HCT116 (cell line): ENCODE data around the gene PLCB2. TPM values are rescaled to one million over a fixed set of nuclear protein-coding genes. Genes with fewer than 3 reads are reported as not detected.

Experiments used
- ATAC-seq: fragments of 200-7000 bp; cut with Tn5 transposase; 2 replicates; pipeline ENCODE4 v1.9.1; 2020; ENCODE audit warnings: mild to moderate bottlenecking, moderate library complexity
- BruUV-seq: library from RNA; stranded (reverse); fragments of 400-500 nt; replicated peaks from 2 replicates; lab custom pipeline; 2021; lab: Mats Ljungman, UMichigan
- CTCF ChIA-PET: fragments of 300-600 bp; sonication (Branson Sonifier 250); formaldehyde crosslinking; loops from one replicate; lab custom pipeline; 2021; ENCODE audit warnings: antibody characterized with exemption; lab: Charles Lee
- POLR2A ChIA-PET: fragments of 300-600, 350-600 bp; sonication (Branson Sonifier 250); formaldehyde crosslinking; loops from one replicate; lab custom pipeline; 2021; ENCODE audit warnings: antibody characterized with exemption; lab: Charles Lee
- RAD21 ChIA-PET, 2 experiments: fragments of 300-600 bp; sonication (Branson Sonifier 250); formaldehyde crosslinking; loops; one replicate each; lab custom pipeline; 2023; ENCODE audit warnings: low total read pairs in 2 of 2; ENCODE audit not compliant: uncharacterized antibody in 2 of 2, unreplicated experiment in 2 of 2, low non-redundant PET in 1 of 2; lab: Charles Lee
- DNase-seq: peaks from one replicate; pipeline ENCODE4 v3.0.0-alpha.2; 2010; ENCODE audit warnings: low read depth, low spot score
- H2AFZ ChIP-seq: fragments of 200-600 bp; shearing (Covaris generic), sonication (generic); 2 replicates; pipeline ENCODE4 v1.6.1; 2017; ENCODE audit warnings: low read depth, mixed run types, mixed read lengths, antibody characterized with exemption, low read length; ENCODE audit not compliant: poor library complexity, severe bottlenecking
- H3K27ac ChIP-seq: 2 replicates; pipeline ENCODE4 v1.5.1; 2012; ENCODE audit warnings: low read depth, low read length
- H3K27me3 ChIP-seq: fragments of 200-600 bp; sonication (generic); 2 replicates; pipeline ENCODE4 v1.6.1; 2016; ENCODE audit warnings: mixed run types, low read length, mixed read lengths; ENCODE audit not compliant: insufficient read depth
- H3K36me3 ChIP-seq, 2 experiments: fragments of 200-500 bp in 1 of 2; fragments of 200-600 bp in 1 of 2; sonication (Bioruptor generic) in 1 of 2; sonication (generic) in 1 of 2; 2 replicates each; pipeline versions ENCODE4 v1.5.1 to v1.6.1; 2014 to 2016; ENCODE audit warnings: low read length in 2 of 2, inconsistent platforms in 1 of 2, mixed read lengths in 1 of 2, mixed run types in 1 of 2; ENCODE audit not compliant: insufficient read depth in 2 of 2, control insufficient read depth in 1 of 2
- H3K4me1 ChIP-seq, 2 experiments: fragments of 200-600 bp in 1 of 2; sonication (generic) in 1 of 2; 2 replicates each; pipeline versions ENCODE4 v1.5.1 to v1.6.1; 2012 to 2017; ENCODE audit warnings: low read length in 2 of 2, inconsistent platforms in 1 of 2, mild to moderate bottlenecking in 1 of 2, mixed read lengths in 1 of 2, mixed run types in 1 of 2, moderate library complexity in 1 of 2; ENCODE audit not compliant: insufficient read depth in 2 of 2, control insufficient read depth in 1 of 2
- H3K4me2 ChIP-seq: fragments of 200-600 bp; sonication (generic); 2 replicates; pipeline ENCODE4 v1.6.1; 2017; ENCODE audit warnings: mixed run types, low read length, mixed read lengths
- H3K4me3 ChIP-seq, 2 experiments: fragments of 200-600 bp in 1 of 2; sonication (generic) in 1 of 2; replicated peaks in 1 of 2; 2 replicates each; pipeline ENCODE4 v1.5.1; 2011 to 2016; ENCODE audit warnings: low read length in 2 of 2, control low read depth in 1 of 2, low read depth in 1 of 2, mild to moderate bottlenecking in 1 of 2, mixed read lengths in 1 of 2, mixed run types in 1 of 2
- H3K79me2 ChIP-seq: fragments of 200-600 bp; sonication (generic); 2 replicates; pipeline ENCODE4 v1.6.1; 2017; ENCODE audit warnings: mild to moderate bottlenecking, mixed run types, low read length, moderate library complexity, mixed read lengths; ENCODE audit not compliant: insufficient read depth
- H3K9ac ChIP-seq: fragments of 200-600 bp; sonication (generic); 2 replicates; pipeline ENCODE4 v1.6.1; 2016; ENCODE audit warnings: low read length, mixed read lengths
- H3K9me2 ChIP-seq: fragments of 200-600 bp; sonication (generic), shearing (Covaris generic); 2 replicates; pipeline ENCODE4 v1.6.1; 2017; ENCODE audit warnings: mixed run types, mild to moderate bottlenecking, moderate library complexity; ENCODE audit not compliant: insufficient read depth
- H3K9me3 ChIP-seq, 2 experiments: fragments of 200-500 bp in 1 of 2; fragments of 200-600 bp in 1 of 2; sonication (Bioruptor generic) in 1 of 2; sonication (generic) in 1 of 2; 2 replicates each; pipeline ENCODE4 v1.6.1; 2014 to 2017; ENCODE audit warnings: low read length in 2 of 2, mixed read lengths in 2 of 2, inconsistent platforms in 1 of 2, low read depth in 1 of 2, mild to moderate bottlenecking in 1 of 2, mixed run types in 1 of 2, moderate library complexity in 1 of 2; ENCODE audit not compliant: control insufficient read depth in 1 of 2, insufficient read depth in 1 of 2
- H4K20me1 ChIP-seq: fragments of 200-600 bp; sonication (generic), shearing (Covaris generic); 2 replicates; pipeline ENCODE4 v1.6.1; 2017; ENCODE audit warnings: mixed run types, mild to moderate bottlenecking, moderate library complexity; ENCODE audit not compliant: insufficient read depth
- CEBPB ChIP-seq: IDR thresholded peaks from 2 replicates; pipeline ENCODE4 v1.6.1; 2012; ENCODE audit warnings: low read depth
- ELF1 ChIP-seq: IDR thresholded peaks from 2 replicates; pipeline ENCODE4 v1.6.1; 2012; ENCODE audit warnings: low read depth, borderline replicate concordance
- EZH2 ChIP-seq: fragments of 200-600 bp; sonication (generic); IDR thresholded peaks from 2 replicates; pipeline ENCODE4 v1.6.1; 2017; ENCODE audit warnings: antibody characterized with exemption, mixed run types
- EZH2phosphoT487 ChIP-seq: fragments of 200-600 bp; IDR thresholded peaks from 2 replicates; pipeline ENCODE4 v1.6.1; 2018; ENCODE audit warnings: antibody characterized with exemption, borderline replicate concordance
- JUND ChIP-seq: IDR thresholded peaks from 2 replicates; pipeline ENCODE4 v1.6.1; 2012
- POLR2A ChIP-seq: IDR thresholded peaks from 2 replicates; pipeline ENCODE4 v1.7.0; 2011; ENCODE audit warnings: borderline replicate concordance; ENCODE audit not compliant: insufficient read depth, insufficient read length; ENCODE audit errors: extremely low read depth
- POLR2AphosphoS5 ChIP-seq: IDR thresholded peaks from 2 replicates; pipeline ENCODE4 v1.6.1; 2011; ENCODE audit warnings: mild to moderate bottlenecking, low read depth, low read length, moderate library complexity
- RAD21 ChIP-seq: IDR thresholded peaks from 2 replicates; pipeline ENCODE4 v1.6.1; 2012; ENCODE audit warnings: low read depth, mild to moderate bottlenecking
- SIN3A ChIP-seq: IDR thresholded peaks from 2 replicates; pipeline ENCODE4 v1.6.1; 2012; ENCODE audit warnings: low read depth
- SP1 ChIP-seq: IDR thresholded peaks from 2 replicates; pipeline ENCODE4 v1.6.1; 2012; ENCODE audit warnings: low read depth
- SRF ChIP-seq: IDR thresholded peaks from 2 replicates; pipeline ENCODE4 v1.6.1; 2012; ENCODE audit warnings: low read depth
- TCF7L2 ChIP-seq: IDR thresholded peaks from 2 replicates; pipeline ENCODE4 v1.7.0; 2011; ENCODE audit warnings: borderline replicate concordance, inconsistent platforms; ENCODE audit not compliant: insufficient read depth, insufficient read length; ENCODE audit errors: extremely low read depth
- YY1 ChIP-seq: IDR thresholded peaks from 2 replicates; pipeline ENCODE4 v1.6.1; 2011; ENCODE audit warnings: low read length, low read depth, moderate library complexity, mild to moderate bottlenecking; ENCODE audit not compliant: insufficient replicate concordance; ENCODE audit errors: extremely low read depth
- ZFX ChIP-seq: fragments of 450-650 bp; IDR thresholded peaks from 2 replicates; pipeline ENCODE4 v1.6.1; 2017
- ZNF274 ChIP-seq: fragments of 200-500 bp; sonication (Bioruptor generic); IDR thresholded peaks from 2 replicates; pipeline ENCODE4 v1.6.1; 2014; ENCODE audit warnings: mild to moderate bottlenecking, low read depth, low read length, inconsistent platforms
- intact Hi-C: fragments of 100-400 bp; cut with micrococcal nuclease; formaldehyde crosslinking; loops from 2 replicates; pipeline ENCODE4 v1.10.0; 2022
- total RNA-seq: library from RNA; stranded (reverse); gene quantifications from one replicate; pipeline ENCODE4 v1.2.1, GENCODE V29; 2021; ENCODE audit not compliant: unreplicated experiment
- TF ChIP-seq, protein P1 (sequence below): IDR thresholded peaks from 2 replicates; pipeline ENCODE4 v1.6.1; 2012
- TF ChIP-seq, protein P2 (sequence below): IDR thresholded peaks from 2 replicates; pipeline ENCODE4 v1.6.1; 2012
- TF ChIP-seq, protein P3 (sequence below): IDR thresholded peaks from 2 replicates; pipeline ENCODE4 v1.6.1; 2012; ENCODE audit warnings: low read depth
- TF ChIP-seq, protein P4 (sequence below): IDR thresholded peaks from 2 replicates; pipeline ENCODE4 v1.6.1; 2011; ENCODE audit warnings: mild to moderate bottlenecking, low read length, moderate library complexity; ENCODE audit not compliant: insufficient replicate concordance; ENCODE audit errors: extremely low read depth
- TF ChIP-seq, protein P5 (sequence below), 3 experiments: fragments of 200-600 bp in 1 of 3; sonication (generic) in 1 of 3; IDR thresholded peaks in 2 of 3; conservative IDR thresholded peaks in 1 of 3; 2 replicates each; pipeline ENCODE4 v1.5.1; 2012 to 2017; ENCODE audit warnings: low read depth in 2 of 3, low read length in 2 of 3, antibody characterized with exemption in 1 of 3, borderline replicate concordance in 1 of 3, control low read depth in 1 of 3, mild to moderate bottlenecking in 1 of 3, mixed read lengths in 1 of 3, mixed run types in 1 of 3, moderate library complexity in 1 of 3; ENCODE audit not compliant: insufficient read depth in 1 of 3

The PLCB2 gene
- total RNA-seq, 1 experiment from 2014 or later = 2.8 TPM

DNA sequence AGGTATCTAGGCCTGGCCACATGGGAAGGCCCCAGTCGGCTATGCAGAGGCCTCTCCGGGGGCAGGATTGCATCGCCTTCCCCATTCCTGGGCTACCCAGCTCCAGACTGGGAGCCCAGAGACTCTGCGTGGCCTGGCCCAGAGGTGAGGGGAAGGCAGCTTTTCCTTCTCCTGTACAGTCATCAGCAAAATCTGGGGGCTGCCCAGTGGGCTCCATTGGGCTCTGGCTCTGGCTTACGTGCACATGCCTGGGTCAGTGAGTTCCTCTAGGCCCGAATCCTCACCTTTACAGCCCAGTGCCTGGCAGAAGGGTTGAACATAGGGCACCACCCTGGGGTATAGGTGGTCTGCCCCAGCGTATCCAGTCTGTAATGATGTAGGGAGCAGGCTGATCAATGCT is 20.9 kb downstream of the PLCB2 start:
- ATAC-seq = no peak
- Histone ChIP-seq H3K9me3 (no peaks in the 10 kb centered on the region), H3K36me3 (no peaks in the 10 kb centered on the region), H3K9me2 (no peaks in the 10 kb centered on the region), H2AFZ (no peak overlapping the region), H3K27ac (no peak overlapping the region), H4K20me1 (no peaks in the 10 kb centered on the region), H3K79me2 (no peaks in the 10 kb centered on the region), H3K27me3 (no peaks in the 10 kb centered on the region), H3K4me2 (peak overlapping the region; percentile 74; the same call in 1 of the 2 replicates), H3K4me1 (peaks cover 59 to 81% of the 10 kb centered on the region in 2 experiments), H3K4me3 (no peak overlapping the region), H3K9ac (no peak overlapping the region)
- CTCF ChIA-PET = interaction anchor here (1.6 kb wide), 1 partner anchor 70 kb away, joined by 5 read pairs; no protein-coding TSS in a partner anchor
- POLR2A ChIA-PET = interaction anchor here (0.7 kb wide), 1 partner anchor 18 kb away, joined by 3 read pairs; no protein-coding TSS in a partner anchor
- intact Hi-C loops = no loop called here
- TF ChIP-seq YY1 (no peak), EZH2 (no peak), JUND (no peak), ELF1 (no peak), POLR2AphosphoS5 (no peak), SP1 (no peak), SRF (no peak), RAD21 (no peak), CEBPB (no peak), EZH2phosphoT487 (no peak), ZNF274 (no peak), ZFX (no peak; the same call in 1 of the 2 replicates), SIN3A (no peak), POLR2A (no peak), TCF7L2 (no peak)
- TF ChIP-seq, protein P1, sequence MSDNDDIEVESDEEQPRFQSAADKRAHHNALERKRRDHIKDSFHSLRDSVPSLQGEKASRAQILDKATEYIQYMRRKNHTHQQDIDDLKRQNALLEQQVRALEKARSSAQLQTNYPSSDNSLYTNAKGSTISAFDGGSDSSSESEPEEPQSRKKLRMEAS = no peak
- TF ChIP-seq, protein P2, sequence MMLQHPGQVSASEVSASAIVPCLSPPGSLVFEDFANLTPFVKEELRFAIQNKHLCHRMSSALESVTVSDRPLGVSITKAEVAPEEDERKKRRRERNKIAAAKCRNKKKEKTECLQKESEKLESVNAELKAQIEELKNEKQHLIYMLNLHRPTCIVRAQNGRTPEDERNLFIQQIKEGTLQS = no peak
- TF ChIP-seq, protein P3, sequence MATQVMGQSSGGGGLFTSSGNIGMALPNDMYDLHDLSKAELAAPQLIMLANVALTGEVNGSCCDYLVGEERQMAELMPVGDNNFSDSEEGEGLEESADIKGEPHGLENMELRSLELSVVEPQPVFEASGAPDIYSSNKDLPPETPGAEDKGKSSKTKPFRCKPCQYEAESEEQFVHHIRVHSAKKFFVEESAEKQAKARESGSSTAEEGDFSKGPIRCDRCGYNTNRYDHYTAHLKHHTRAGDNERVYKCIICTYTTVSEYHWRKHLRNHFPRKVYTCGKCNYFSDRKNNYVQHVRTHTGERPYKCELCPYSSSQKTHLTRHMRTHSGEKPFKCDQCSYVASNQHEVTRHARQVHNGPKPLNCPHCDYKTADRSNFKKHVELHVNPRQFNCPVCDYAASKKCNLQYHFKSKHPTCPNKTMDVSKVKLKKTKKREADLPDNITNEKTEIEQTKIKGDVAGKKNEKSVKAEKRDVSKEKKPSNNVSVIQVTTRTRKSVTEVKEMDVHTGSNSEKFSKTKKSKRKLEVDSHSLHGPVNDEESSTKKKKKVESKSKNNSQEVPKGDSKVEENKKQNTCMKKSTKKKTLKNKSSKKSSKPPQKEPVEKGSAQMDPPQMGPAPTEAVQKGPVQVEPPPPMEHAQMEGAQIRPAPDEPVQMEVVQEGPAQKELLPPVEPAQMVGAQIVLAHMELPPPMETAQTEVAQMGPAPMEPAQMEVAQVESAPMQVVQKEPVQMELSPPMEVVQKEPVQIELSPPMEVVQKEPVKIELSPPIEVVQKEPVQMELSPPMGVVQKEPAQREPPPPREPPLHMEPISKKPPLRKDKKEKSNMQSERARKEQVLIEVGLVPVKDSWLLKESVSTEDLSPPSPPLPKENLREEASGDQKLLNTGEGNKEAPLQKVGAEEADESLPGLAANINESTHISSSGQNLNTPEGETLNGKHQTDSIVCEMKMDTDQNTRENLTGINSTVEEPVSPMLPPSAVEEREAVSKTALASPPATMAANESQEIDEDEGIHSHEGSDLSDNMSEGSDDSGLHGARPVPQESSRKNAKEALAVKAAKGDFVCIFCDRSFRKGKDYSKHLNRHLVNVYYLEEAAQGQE = no peak
- TF ChIP-seq, protein P4, sequence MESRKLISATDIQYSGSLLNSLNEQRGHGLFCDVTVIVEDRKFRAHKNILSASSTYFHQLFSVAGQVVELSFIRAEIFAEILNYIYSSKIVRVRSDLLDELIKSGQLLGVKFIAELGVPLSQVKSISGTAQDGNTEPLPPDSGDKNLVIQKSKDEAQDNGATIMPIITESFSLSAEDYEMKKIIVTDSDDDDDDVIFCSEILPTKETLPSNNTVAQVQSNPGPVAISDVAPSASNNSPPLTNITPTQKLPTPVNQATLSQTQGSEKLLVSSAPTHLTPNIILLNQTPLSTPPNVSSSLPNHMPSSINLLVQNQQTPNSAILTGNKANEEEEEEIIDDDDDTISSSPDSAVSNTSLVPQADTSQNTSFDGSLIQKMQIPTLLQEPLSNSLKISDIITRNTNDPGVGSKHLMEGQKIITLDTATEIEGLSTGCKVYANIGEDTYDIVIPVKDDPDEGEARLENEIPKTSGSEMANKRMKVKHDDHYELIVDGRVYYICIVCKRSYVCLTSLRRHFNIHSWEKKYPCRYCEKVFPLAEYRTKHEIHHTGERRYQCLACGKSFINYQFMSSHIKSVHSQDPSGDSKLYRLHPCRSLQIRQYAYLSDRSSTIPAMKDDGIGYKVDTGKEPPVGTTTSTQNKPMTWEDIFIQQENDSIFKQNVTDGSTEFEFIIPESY = no peak
- TF ChIP-seq, protein P5, sequence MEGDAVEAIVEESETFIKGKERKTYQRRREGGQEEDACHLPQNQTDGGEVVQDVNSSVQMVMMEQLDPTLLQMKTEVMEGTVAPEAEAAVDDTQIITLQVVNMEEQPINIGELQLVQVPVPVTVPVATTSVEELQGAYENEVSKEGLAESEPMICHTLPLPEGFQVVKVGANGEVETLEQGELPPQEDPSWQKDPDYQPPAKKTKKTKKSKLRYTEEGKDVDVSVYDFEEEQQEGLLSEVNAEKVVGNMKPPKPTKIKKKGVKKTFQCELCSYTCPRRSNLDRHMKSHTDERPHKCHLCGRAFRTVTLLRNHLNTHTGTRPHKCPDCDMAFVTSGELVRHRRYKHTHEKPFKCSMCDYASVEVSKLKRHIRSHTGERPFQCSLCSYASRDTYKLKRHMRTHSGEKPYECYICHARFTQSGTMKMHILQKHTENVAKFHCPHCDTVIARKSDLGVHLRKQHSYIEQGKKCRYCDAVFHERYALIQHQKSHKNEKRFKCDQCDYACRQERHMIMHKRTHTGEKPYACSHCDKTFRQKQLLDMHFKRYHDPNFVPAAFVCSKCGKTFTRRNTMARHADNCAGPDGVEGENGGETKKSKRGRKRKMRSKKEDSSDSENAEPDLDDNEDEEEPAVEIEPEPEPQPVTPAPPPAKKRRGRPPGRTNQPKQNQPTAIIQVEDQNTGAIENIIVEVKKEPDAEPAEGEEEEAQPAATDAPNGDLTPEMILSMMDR (IDR thresholded peaks at IDR 0.05 in 2 of 3, conservative IDR thresholded peaks at IDR 0.05 in 1 of 3; ENCODE audit: borderline replicate concordance in 1 of 3, insufficient read depth in 1 of 3, low read depth in 2 of 3, low read length in 2 of 3) = no peak
- DNase-seq = no peak
- no TSS peak for BruUV-seq
- RAD21 ChIA-PET = no interaction called here
